MM.1S (cell line): ENCODE data around the gene AQP2.

Source experiments
- DNase-seq: peaks from one replicate; pipeline ENCODE4 v3.0.0-alpha.2; 2015
- H2AFZ ChIP-seq: fragments of 300-600 bp; sonication (generic); 2 replicates; pipeline ENCODE4 v1.6.0; 2016; ENCODE audit warnings: antibody characterized with exemption, low read length
- H3F3A ChIP-seq: fragments of 300-600 bp; sonication (generic); 2 replicates; pipeline ENCODE4 v1.6.1; 2016; ENCODE audit warnings: mild to moderate bottlenecking, antibody characterized with exemption, low read length, moderate library complexity, mixed read lengths; ENCODE audit not compliant: insufficient read depth
- H3K27ac ChIP-seq: fragments of 300-600 bp; sonication (generic); 2 replicates; pipeline ENCODE4 v1.5.1; 2016; ENCODE audit warnings: mild to moderate bottlenecking, low read length
- H3K27me3 ChIP-seq: fragments of 300-600 bp; sonication (generic); replicated peaks from 2 replicates; pipeline ENCODE4 v1.6.0; 2016; ENCODE audit warnings: low read length; ENCODE audit not compliant: insufficient read depth
- H3K36me3 ChIP-seq: fragments of 300-600 bp; sonication (generic); replicated peaks from 2 replicates; pipeline ENCODE4 v1.6.1; 2016; ENCODE audit warnings: mild to moderate bottlenecking, low read length, mixed read lengths; ENCODE audit not compliant: insufficient read depth
- H3K4me1 ChIP-seq: fragments of 300-600 bp; sonication (generic); 2 replicates; pipeline ENCODE4 v1.6.1; 2016; ENCODE audit warnings: low read length, mixed read lengths
- H3K4me2 ChIP-seq: fragments of 300-600 bp; sonication (generic); 2 replicates; pipeline ENCODE4 v1.6.0; 2016; ENCODE audit warnings: low read depth, low read length
- H3K4me3 ChIP-seq: fragments of 300-600 bp; sonication (generic); 2 replicates; pipeline ENCODE4 v1.5.1; 2016; ENCODE audit warnings: low read length, mixed read lengths
- H3K79me2 ChIP-seq: fragments of 300-600 bp; sonication (generic); 2 replicates; pipeline ENCODE4 v1.6.1; 2016; ENCODE audit warnings: mixed run types, low read length, mixed read lengths
- H3K9ac ChIP-seq: fragments of 300-600 bp; sonication (generic); 2 replicates; pipeline ENCODE4 v1.6.1; 2016; ENCODE audit warnings: low read length, mixed read lengths
- H3K9me2 ChIP-seq: fragments of 300-600 bp; sonication (generic); replicated peaks from 2 replicates; pipeline ENCODE4 v1.6.1; 2016; ENCODE audit warnings: mild to moderate bottlenecking, low read length, mixed read lengths; ENCODE audit not compliant: insufficient read depth
- H3K9me3 ChIP-seq: fragments of 300-600 bp; sonication (generic); replicated peaks from 2 replicates; pipeline ENCODE4 v1.6.1; 2016; ENCODE audit warnings: mild to moderate bottlenecking, low read length, mixed read lengths; ENCODE audit not compliant: insufficient read depth
- H4K20me1 ChIP-seq: fragments of 300-600 bp; sonication (generic); 2 replicates; pipeline ENCODE4 v1.6.1; 2016; ENCODE audit warnings: mild to moderate bottlenecking, low read length, moderate library complexity, mixed read lengths; ENCODE audit not compliant: insufficient read depth
- EZH2 ChIP-seq: fragments of 300-600 bp; sonication (generic); optimal IDR thresholded peaks from 2 replicates; pipeline ENCODE3; 2017; ENCODE audit warnings: low read depth, mild to moderate bottlenecking, antibody characterized with exemption, low read length, mixed read lengths
- EZH2phosphoT487 ChIP-seq: fragments of 300-600 bp; sonication (generic); IDR thresholded peaks from 2 replicates; pipeline ENCODE4 v1.6.1; 2018; ENCODE audit warnings: antibody characterized with exemption, low read length
- TF ChIP-seq, protein P1 (sequence below): fragments of 300-600 bp; sonication (generic); IDR thresholded peaks from 2 replicates; pipeline ENCODE4 v1.5.1; 2016; ENCODE audit warnings: antibody characterized with exemption, low read length, mixed read lengths

The AQP2 gene

DNA sequence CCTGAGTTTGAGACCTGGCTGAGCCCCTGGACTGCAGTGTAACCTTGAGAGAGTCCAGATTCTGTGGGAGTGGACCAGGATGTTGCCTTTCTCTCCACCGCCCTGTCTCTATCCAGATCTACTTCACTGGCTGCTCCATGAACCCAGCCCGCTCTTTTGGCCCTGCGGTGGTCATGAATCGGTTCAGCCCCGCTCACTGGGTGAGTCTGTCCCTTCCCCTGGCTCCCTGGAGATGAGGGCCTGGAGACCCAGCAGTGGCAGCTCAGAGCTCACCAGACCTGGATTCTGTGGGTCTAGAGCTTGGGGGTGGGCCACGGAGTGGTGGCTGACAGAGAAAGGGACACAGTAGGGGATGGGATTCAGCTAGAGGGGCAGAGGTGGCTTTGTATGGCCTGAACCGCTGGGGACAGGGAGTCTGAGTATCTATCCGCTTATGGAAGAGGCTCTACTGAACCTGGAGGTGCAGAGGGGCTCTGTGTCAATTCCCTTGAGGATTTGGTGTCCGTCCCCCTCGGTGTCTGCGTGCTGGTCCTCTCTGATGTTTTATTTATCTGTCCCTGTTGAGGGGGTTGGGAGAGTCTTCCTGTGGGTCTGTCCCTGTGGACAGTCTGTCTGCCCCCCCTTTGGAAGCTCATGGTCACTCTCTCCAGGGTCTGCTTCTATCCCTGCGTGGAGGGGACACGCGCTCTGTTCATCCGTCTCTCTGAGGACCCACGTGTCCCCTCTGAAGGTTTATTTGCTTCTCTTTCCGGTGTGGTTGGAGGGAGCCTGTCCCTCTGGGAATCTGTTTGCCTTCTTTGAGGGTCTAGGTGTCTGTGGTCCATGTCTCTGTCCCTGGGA lies 13.7 kb downstream of the AQP2 start:
- H3K27me3 ChIP-seq = peaks cover 77% of the 10 kb centered on the region
- no peak for TF ChIP-seq EZH2
- no peak for TF ChIP-seq EZH2phosphoT487
- TF ChIP-seq, protein P1, sequence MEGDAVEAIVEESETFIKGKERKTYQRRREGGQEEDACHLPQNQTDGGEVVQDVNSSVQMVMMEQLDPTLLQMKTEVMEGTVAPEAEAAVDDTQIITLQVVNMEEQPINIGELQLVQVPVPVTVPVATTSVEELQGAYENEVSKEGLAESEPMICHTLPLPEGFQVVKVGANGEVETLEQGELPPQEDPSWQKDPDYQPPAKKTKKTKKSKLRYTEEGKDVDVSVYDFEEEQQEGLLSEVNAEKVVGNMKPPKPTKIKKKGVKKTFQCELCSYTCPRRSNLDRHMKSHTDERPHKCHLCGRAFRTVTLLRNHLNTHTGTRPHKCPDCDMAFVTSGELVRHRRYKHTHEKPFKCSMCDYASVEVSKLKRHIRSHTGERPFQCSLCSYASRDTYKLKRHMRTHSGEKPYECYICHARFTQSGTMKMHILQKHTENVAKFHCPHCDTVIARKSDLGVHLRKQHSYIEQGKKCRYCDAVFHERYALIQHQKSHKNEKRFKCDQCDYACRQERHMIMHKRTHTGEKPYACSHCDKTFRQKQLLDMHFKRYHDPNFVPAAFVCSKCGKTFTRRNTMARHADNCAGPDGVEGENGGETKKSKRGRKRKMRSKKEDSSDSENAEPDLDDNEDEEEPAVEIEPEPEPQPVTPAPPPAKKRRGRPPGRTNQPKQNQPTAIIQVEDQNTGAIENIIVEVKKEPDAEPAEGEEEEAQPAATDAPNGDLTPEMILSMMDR = no peak
- no peak for DNase-seq
- H3K9ac ChIP-seq = no peak overlapping the region
- H3K9me2 ChIP-seq = no peaks in the 10 kb centered on the region
- H3K27ac ChIP-seq = no peak overlapping the region
- no peak overlapping the region for H2AFZ ChIP-seq
- H3K4me3 ChIP-seq = no peak overlapping the region
- no peaks in the 10 kb centered on the region for H4K20me1 ChIP-seq
- no peaks in the 10 kb centered on the region for H3F3A ChIP-seq
- H3K4me2 ChIP-seq = no peak overlapping the region
- H3K4me1 ChIP-seq = no peaks in the 10 kb centered on the region
- no peaks in the 10 kb centered on the region for H3K9me3 ChIP-seq
- no peaks in the 10 kb centered on the region for H3K79me2 ChIP-seq
- H3K36me3 ChIP-seq = no peaks in the 10 kb centered on the region

DNA sequence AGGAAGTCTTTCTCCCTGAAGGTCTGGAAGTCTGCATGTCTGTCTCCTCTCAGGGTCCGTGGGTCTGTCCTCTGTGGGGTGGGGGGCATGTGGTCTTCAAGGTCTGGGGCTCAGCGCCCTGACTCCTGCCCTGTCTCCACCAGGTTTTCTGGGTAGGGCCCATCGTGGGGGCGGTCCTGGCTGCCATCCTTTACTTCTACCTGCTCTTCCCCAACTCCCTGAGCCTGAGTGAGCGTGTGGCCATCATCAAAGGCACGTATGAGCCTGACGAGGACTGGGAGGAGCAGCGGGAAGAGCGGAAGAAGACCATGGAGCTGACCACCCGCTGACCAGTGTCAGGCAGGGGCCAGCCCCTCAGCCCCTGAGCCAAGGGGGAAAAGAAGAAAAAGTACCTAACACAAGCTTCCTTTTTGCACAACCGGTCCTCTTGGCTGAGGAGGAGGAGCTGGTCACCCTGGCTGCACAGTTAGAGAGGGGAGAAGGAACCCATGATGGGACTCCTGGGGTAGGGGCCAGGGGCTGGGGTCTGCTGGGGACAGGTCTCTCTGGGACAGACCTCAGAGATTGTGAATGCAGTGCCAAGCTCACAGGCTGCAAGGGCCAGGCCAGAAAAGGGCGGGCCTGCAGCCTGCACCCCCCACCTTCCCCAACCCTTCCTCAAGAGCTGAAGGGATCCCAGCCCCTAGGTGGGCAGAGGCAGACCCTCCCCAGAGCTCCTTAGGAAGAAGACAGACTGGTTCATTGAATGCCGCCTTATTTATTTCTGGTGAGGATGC lies 14.5 kb downstream of the AQP2 start:
- no peaks in the 10 kb centered on the region for H4K20me1 ChIP-seq
- TF ChIP-seq EZH2 (no peak), EZH2phosphoT487 (no peak)
- TF ChIP-seq, protein P1 = no peak
- H3K9me2 ChIP-seq = no peaks in the 10 kb centered on the region
- H3K79me2 ChIP-seq = no peaks in the 10 kb centered on the region
- H3K9me3 ChIP-seq = no peaks in the 10 kb centered on the region
- no peak overlapping the region for H3K27ac ChIP-seq
- no peak overlapping the region for H3K4me2 ChIP-seq
- H3K27me3 ChIP-seq = peaks cover 77% of the 10 kb centered on the region
- H3K4me3 ChIP-seq = no peak overlapping the region
- no peak overlapping the region for H3K9ac ChIP-seq
- no peak overlapping the region for H2AFZ ChIP-seq
- no peaks in the 10 kb centered on the region for H3K4me1 ChIP-seq
- H3K36me3 ChIP-seq = no peaks in the 10 kb centered on the region
- DNase-seq = no peak
- no peaks in the 10 kb centered on the region for H3F3A ChIP-seq

DNA sequence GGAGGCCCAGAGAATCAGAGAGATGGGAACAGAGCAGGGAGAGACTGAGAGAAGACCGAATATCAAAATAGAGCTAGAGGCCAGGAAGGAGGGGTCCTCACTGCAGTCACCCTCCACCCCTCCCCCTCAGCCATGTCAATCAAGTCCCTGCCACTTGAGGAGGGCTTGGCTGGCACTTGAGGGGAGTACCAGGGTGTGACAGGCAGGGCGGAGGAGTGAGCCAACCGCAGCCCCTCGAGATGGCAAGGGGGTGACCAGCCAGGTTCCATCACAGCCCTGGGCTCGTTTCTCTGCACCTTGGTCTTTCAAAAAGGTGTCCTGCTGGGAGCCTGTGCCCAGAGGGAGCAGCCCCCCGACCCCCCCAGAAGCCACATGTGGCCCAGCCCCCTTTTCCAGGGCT lies 15.3 kb downstream of the AQP2 start:
- no peak for TF ChIP-seq EZH2
- no peak for TF ChIP-seq EZH2phosphoT487
- TF ChIP-seq, protein P1 = no peak
- no peaks in the 10 kb centered on the region for H3F3A ChIP-seq
- H3K9ac ChIP-seq = no peak overlapping the region
- no peak overlapping the region for H3K4me2 ChIP-seq
- no peaks in the 10 kb centered on the region for H3K4me1 ChIP-seq
- H2AFZ ChIP-seq = no peak overlapping the region
- no peaks in the 10 kb centered on the region for H3K36me3 ChIP-seq
- no peaks in the 10 kb centered on the region for H3K9me2 ChIP-seq
- no peak overlapping the region for H3K27ac ChIP-seq
- no peaks in the 10 kb centered on the region for H3K9me3 ChIP-seq
- H4K20me1 ChIP-seq = no peaks in the 10 kb centered on the region
- H3K4me3 ChIP-seq = no peak overlapping the region
- DNase-seq = no peak
- peaks cover 77% of the 10 kb centered on the region for H3K27me3 ChIP-seq
- H3K79me2 ChIP-seq = no peaks in the 10 kb centered on the region
